GM19395 (cell line): Measurements from ENCODE around the gene RALGAPA2.

Experiments
- ATAC-seq: cut with Tn5 transposase; IDR thresholded peaks from one replicate; pipeline ENCODE4 v1.9.1; 2021; ENCODE audit warnings: mild to moderate bottlenecking, moderate library complexity; ENCODE audit not compliant: unreplicated experiment

The RALGAPA2 gene

GRCh38 chr20:20480126-20480525, 232.3 kb downstream of the RALGAPA2 start:
- no peak for ATAC-seq

- no peak for ATAC-seq
Observed at GRCh38 chr20:20477444-20478041, 234.9 kb downstream of the RALGAPA2 start.

- no peak for ATAC-seq
Observed at GRCh38 chr20:20476504-20476903, 235.9 kb downstream of the RALGAPA2 start.

- no peak for ATAC-seq
Observed at GRCh38 chr20:20473657-20474056, 238.8 kb downstream of the RALGAPA2 start.

GRCh38 chr20:20472684-20473274, 239.7 kb downstream of the RALGAPA2 start:
- ATAC-seq = no peak

GRCh38 chr20:20466341-20466879, 246.0 kb downstream of the RALGAPA2 start:
- ATAC-seq = peak; percentile 85

- no peak for ATAC-seq
Observed at GRCh38 chr20:20465252-20465651, 247.2 kb downstream of the RALGAPA2 start.

- peak; percentile 44 for ATAC-seq
Observed at GRCh38 chr20:20463933-20464374, 248.5 kb downstream of the RALGAPA2 start.

GRCh38 chr20:20462185-20462584, 250.3 kb downstream of the RALGAPA2 start:
- ATAC-seq = no peak

GRCh38 chr20:20461551-20461950, 250.9 kb downstream of the RALGAPA2 start:
- ATAC-seq = no peak

GRCh38 chr20:20459726-20460125, 252.7 kb downstream of the RALGAPA2 start:
- ATAC-seq = no peak

- ATAC-seq = no peak
Observed at GRCh38 chr20:20457392-20458126, 254.9 kb downstream of the RALGAPA2 start.

GRCh38 chr20:20456741-20457140, 255.7 kb downstream of the RALGAPA2 start:
- ATAC-seq = no peak

- no peak for ATAC-seq
Observed at GRCh38 chr20:20455926-20456325, 256.5 kb downstream of the RALGAPA2 start.

- ATAC-seq = no peak
Observed at GRCh38 chr20:20454850-20455627, 257.4 kb downstream of the RALGAPA2 start.

- ATAC-seq = no peak
Observed at GRCh38 chr20:20454367-20454766, 258.1 kb downstream of the RALGAPA2 start.

- peak; percentile 89 for ATAC-seq
Observed at GRCh38 chr20:20452254-20452676, 260.2 kb downstream of the RALGAPA2 start.

GRCh38 chr20:20450521-20450920, 261.9 kb downstream of the RALGAPA2 start:
- no peak for ATAC-seq

GRCh38 chr20:20448881-20449280, 263.6 kb downstream of the RALGAPA2 start:
- no peak for ATAC-seq

GRCh38 chr20:20447196-20447595, 265.2 kb downstream of the RALGAPA2 start:
- ATAC-seq = no peak

GRCh38 chr20:20446425-20447015, 265.9 kb downstream of the RALGAPA2 start:
- no peak for ATAC-seq
